Psoas muscle (tissue), 8 donors: Measurements from ENCODE around the gene LTBP1. TPM values are rescaled to one million over a fixed set of nuclear protein-coding genes. Genes with fewer than 3 reads are reported as not detected.

Experiments
- ATAC-seq, 4 donors: fragments of 200-7000 bp; cut with Tn5 transposase; one replicate each; pipeline ENCODE4 v1.9.1; 2020; ENCODE audit warnings: moderate library complexity in 3 of 4, mild to moderate bottlenecking in 2 of 4
- DNase-seq, 2 donors: peaks; one replicate each; pipeline ENCODE4 v3.0.0-alpha.2; 2020
- H3K27ac ChIP-seq: fragments of 200-600 bp; one replicate; pipeline ENCODE4 v1.8.0; 2022
- H3K27me3 ChIP-seq, 3 donors: fragments of 200-600 bp in 1 of 3; one replicate each; pipeline versions ENCODE4 v1.6.1 to v1.8.0; 2013 to 2022; ENCODE audit warnings: low read length in 2 of 3, mild to moderate bottlenecking in 2 of 3, moderate library complexity in 1 of 3; ENCODE audit not compliant: insufficient read depth in 3 of 3
- H3K36me3 ChIP-seq, 2 donors: fragments of 200-600 bp in 1 of 2; one replicate each; pipeline versions ENCODE4 v1.6.1 to v1.8.0; 2013 to 2022; ENCODE audit warnings: low read depth in 1 of 2, mild to moderate bottlenecking in 1 of 2, moderate library complexity in 1 of 2; ENCODE audit not compliant: insufficient read depth in 1 of 2
- H3K4me1 ChIP-seq: fragments of 200-600 bp; one replicate; pipeline ENCODE4 v1.8.0; 2022
- H3K4me3 ChIP-seq: fragments of 200-600 bp; one replicate; pipeline ENCODE4 v1.8.0; 2022; ENCODE audit warnings: mild to moderate bottlenecking
- H3K9me3 ChIP-seq: fragments of 200-600 bp; one replicate; pipeline ENCODE4 v1.8.0; 2022
- WGBS, 3 donors: extraction: QIAGEN DNeasy Blood & Tissue Kit; methylation state at CpG; one replicate each; pipeline versions ENCODE4 v1.1.6 to v1.1.7; 2013; 5-methylcytosine and 5-hydroxymethylcytosine counted together
- intact Hi-C, 2 donors: fragments of 100-400 bp; cut with DNase I; formaldehyde crosslinking; loops; one replicate each; pipeline versions ENCODE4 v1.11.0 to v1.14.2; 2022
- polyA plus RNA-seq, 3 donors: library from polyadenylated mRNA; stranded (reverse); fragments of 200-250 nt; gene quantifications; one replicate each; pipeline ENCODE4 v1.2.3, GENCODE V29; 2013
- total RNA-seq, 4 donors: library from RNA; stranded (reverse); fragmentation: NEBNext Ultra II Directional in 2 of 4; extraction: Animal tissue kit (Norgen Biotek cat#: 25700) in 2 of 4; gene quantifications; one replicate each; pipeline versions ENCODE4 v1.2.1 to v1.2.4, GENCODE V29; 2021 to 2023
- TF ChIP-seq, protein P1 (sequence below): fragments of 200-600 bp; IDR thresholded peaks from one replicate; pipeline ENCODE4 v1.8.0; 2022; ENCODE audit warnings: antibody characterized with exemption
- donor health status: healthy with polysubstance abuse.
- donor health status: DM: no; HTN: no; CAD: no; lungs with moderate emphysema.
- donor health status: Bipolar disorder and iron deficiency.
- donor health status: healthy.
- donor health status: DM: yes; HTN: yes; CAD: no.
- donor health status: DM: no; HTN: no; CAD: no.
- donor health status: DM: no; HTN: no; CAD: no.
- donor health status: DM: yes; HTN: yes; CAD: no.

Gene LTBP1
- total and polyA plus RNA-seq, 7 donors = 5.9 to 26.8 (median 9.5) TPM

DNA sequence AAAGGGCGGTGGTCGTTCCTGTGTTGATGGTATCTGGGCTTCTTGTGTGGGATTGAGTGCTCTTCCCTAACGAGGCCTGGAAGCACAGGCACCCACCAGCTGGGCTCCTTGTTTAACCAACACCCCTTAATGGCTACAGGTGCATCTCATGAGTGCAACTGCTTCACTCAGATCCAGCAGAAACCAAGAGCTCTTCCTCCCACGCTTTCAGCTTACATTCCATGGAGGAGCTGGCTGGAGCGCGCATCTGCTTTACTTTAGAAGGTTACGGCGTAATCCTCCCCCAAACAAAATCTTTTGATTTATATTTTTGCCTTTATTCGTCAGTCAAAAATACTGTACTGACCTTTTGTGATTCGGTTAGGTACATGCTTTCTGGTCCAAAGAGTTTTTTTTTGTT, 174.7 kb downstream of the LTBP1 start:
- 89 to 92% (median 90%) methylated on average over 10 of the region's 10 CpGs for WGBS, 3 donors
- H3K4me3 ChIP-seq = no peak overlapping the region
- no peak overlapping the region for H3K27ac ChIP-seq
- intact Hi-C loops = no loop called here
- no peak for DNase-seq
- no peaks in the 10 kb centered on the region for H3K27me3 ChIP-seq
- H3K9me3 ChIP-seq = no peaks in the 10 kb centered on the region
- H3K36me3 ChIP-seq = no peaks in the 10 kb centered on the region
- TF ChIP-seq, protein P1, sequence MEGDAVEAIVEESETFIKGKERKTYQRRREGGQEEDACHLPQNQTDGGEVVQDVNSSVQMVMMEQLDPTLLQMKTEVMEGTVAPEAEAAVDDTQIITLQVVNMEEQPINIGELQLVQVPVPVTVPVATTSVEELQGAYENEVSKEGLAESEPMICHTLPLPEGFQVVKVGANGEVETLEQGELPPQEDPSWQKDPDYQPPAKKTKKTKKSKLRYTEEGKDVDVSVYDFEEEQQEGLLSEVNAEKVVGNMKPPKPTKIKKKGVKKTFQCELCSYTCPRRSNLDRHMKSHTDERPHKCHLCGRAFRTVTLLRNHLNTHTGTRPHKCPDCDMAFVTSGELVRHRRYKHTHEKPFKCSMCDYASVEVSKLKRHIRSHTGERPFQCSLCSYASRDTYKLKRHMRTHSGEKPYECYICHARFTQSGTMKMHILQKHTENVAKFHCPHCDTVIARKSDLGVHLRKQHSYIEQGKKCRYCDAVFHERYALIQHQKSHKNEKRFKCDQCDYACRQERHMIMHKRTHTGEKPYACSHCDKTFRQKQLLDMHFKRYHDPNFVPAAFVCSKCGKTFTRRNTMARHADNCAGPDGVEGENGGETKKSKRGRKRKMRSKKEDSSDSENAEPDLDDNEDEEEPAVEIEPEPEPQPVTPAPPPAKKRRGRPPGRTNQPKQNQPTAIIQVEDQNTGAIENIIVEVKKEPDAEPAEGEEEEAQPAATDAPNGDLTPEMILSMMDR = no peak
- no peaks in the 10 kb centered on the region for H3K4me1 ChIP-seq
- ATAC-seq = no peak

DNA sequence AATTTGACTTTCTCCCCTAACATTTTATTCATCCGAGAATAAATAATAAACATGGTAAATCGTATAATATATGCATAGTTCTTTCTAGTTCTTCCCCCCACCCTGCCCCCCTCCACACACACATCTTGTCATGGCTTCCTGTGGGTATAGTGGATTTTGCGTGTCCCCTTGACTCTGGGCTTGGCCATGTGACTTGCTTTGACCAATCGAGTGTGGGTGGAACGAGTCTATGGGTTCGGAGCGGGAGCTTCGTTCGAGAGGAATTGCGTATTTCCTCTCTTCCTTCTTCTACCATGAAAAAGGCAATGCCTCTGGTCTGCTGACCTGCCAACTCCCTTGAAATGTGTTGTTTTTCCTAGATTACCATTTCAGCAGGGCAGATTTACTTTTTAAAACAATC, 175.2 kb downstream of the LTBP1 start:
- H3K27me3 ChIP-seq = no peaks in the 10 kb centered on the region
- H3K4me3 ChIP-seq = no peak overlapping the region
- ATAC-seq = no peak
- intact Hi-C loops = no loop called here
- H3K27ac ChIP-seq = no peak overlapping the region
- H3K9me3 ChIP-seq = no peaks in the 10 kb centered on the region
- DNase-seq = no peak
- H3K36me3 ChIP-seq = no peaks in the 10 kb centered on the region
- H3K4me1 ChIP-seq = no peaks in the 10 kb centered on the region
- TF ChIP-seq, protein P1 = no peak
- 96 to 97% (median 96%) methylated on average over 10 of the region's 10 CpGs for WGBS, 3 donors

DNA sequence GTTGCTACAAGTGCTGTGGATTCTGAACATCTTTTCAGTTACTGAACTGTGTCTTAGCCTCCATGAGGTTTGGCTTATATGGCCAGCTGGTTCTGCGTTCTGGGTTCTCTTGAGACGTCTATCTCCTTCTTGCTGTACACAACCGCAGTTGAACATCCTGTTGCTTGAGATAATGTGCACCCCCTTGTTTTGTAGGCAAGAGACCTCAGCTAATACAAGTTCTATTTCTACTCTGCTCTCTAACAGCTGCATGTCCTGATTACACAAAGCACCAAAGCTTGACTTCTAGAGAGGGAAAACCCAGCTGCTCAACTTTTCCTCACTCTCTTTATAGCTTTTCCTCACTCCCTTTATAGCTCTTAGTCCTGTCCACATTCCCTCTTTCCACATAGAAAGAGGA, 176.0 kb downstream of the LTBP1 start:
- TF ChIP-seq, protein P1 = no peak
- H3K36me3 ChIP-seq = no peaks in the 10 kb centered on the region
- DNase-seq (no peak), ATAC-seq (no peak)
- no peak overlapping the region for H3K27ac ChIP-seq
- intact Hi-C loops = no loop called here
- H3K9me3 ChIP-seq = no peaks in the 10 kb centered on the region
- H3K4me1 ChIP-seq = no peaks in the 10 kb centered on the region
- H3K4me3 ChIP-seq = no peak overlapping the region
- H3K27me3 ChIP-seq = no peaks in the 10 kb centered on the region
- 71 to 83% (median 79%) methylated on average over 3 of the region's 3 CpGs for WGBS, 3 donors

DNA sequence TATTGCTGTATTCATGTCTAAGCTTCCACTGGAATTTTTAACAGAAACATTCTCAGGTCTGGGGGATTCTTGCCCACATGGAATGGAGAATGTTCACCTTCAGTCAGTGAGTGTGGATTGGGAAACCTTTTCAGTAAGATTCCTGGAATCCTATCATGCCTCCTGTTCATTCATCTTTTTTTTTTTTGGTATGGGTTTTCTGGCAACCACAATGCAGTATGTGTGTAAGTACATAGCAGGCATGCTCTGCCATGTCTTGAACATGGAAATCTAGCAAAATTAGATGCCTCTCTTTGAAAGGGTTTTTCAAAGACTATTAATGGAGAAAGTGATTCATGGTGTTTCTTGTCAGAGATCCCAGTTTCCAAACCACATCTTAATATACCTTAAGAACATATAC, 176.5 kb downstream of the LTBP1 start:
- no peak overlapping the region for H3K27ac ChIP-seq
- H3K9me3 ChIP-seq = no peaks in the 10 kb centered on the region
- H3K27me3 ChIP-seq = no peaks in the 10 kb centered on the region
- no peak overlapping the region for H3K4me3 ChIP-seq
- H3K36me3 ChIP-seq = no peaks in the 10 kb centered on the region
- intact Hi-C loops = no loop called here
- DNase-seq (no peak), ATAC-seq (no peak)
- H3K4me1 ChIP-seq = no peaks in the 10 kb centered on the region
- TF ChIP-seq, protein P1 = no peak

DNA sequence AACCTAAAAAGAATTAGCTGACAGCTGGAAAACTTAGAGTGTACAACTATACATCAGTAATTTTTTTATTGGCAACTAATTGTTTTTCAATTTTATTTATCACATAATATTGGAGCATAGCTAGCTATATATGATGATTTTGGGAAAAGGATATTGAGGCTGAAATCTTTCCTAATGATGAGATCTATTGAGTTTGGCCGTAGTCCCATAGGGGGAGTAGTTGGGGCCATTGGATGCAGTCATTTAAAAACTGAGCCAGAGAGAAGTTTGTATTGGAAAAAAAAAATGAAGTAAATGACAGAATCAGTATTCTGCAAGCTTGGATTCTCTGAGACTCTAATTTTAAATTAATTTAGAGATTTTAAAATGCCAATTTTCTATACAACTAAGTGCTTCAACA, 179.8 kb downstream of the LTBP1 start:
- TF ChIP-seq, protein P1 = no peak
- Histone ChIP-seq H3K4me3 (no peak overlapping the region), H3K27ac (no peak overlapping the region), H3K9me3 (no peaks in the 10 kb centered on the region), H3K36me3 (no peaks in the 10 kb centered on the region), H3K4me1 (no peaks in the 10 kb centered on the region), H3K27me3 (no peaks in the 10 kb centered on the region)
- ATAC-seq (no peak), DNase-seq (no peak)
- WGBS, 3 donors = 85 to 92% (median 91%) methylated on average over 1 of the region's 1 CpG
- intact Hi-C loops = loop anchor here in 1 of 2 donors (5.0 kb wide), 1 partner anchor 311 kb away; no protein-coding TSS in a partner anchor
